ENCODE data around the gene ITGAD.
A peak's percentile ranks its signal among the peaks of the same experiment; 100 is the strongest.

The ITGAD gene

GRCh38 chr16:31393056-31393455, at the start of gene ITGAD:
TSS of gene ITGAD (plus strand) at chr16:31393335. CDS start at chr16:31393361, 26 bp downstream.
- DNase-seq (ENCODE audit: low read depth in 3 of 3), result no peak

DNA sequence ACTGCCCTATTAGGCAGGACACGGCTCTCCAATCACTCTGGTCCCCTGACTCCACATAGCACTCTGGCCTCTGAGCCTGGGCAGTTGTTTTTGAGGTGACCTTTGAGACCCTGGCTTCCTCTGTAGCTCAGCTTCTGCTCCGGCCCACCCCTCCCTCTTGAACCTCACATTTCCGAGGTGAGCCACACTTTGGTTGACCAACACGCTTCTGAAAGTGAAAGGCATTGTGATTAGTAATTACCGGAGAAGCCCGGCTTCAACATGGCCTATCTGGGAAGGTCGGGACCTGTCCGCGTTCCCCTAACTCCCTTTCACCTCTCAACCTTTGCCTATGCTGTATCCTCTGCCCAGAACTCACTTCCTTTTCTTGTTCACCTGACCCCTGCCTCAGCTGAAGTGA, 48.4 kb upstream of the ITGAD start:
- DNase-seq (ENCODE audit: low read depth in 3 of 3), result no peak

DNA sequence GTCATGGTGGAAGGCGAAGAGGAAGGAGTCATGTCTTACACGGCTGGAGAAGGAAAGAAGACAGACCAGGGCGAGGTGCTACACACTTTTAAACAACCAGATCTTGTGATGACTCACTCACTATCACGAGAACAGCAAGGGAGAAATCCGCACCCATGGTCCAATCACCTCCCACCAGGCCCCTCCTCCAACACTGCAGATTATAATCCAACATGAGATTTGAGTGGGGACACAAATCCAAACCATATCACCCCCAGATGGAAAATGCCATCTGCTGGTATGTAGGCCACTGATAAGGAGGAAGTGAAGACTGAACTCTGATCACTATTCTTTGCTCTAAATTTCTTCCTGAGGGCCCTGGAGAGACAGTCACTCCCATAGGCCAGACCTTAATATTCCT, 45.7 kb upstream of the ITGAD start:
- DNase-seq (ENCODE audit: low read depth in 3 of 3), result no peak

DNA sequence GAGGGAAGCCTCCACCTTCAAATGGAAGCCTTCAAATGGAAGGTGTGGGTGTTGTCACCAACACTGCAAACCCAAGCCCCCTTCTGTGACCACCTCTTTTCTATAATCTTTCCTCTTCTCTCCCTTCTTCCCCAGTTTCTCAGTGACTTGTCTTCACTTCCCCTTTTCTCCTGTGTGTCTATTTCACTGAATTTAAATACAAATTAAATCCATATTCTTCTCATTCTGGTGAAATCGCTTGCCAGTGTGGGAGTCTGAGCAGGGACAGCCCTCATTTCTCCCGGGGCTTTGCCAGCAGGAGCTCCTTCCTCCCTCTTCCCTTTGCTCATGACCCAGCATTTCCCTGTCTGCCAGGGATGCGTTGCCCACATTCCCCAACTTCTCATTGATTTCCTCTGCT, 44.6 kb upstream of the ITGAD start:
- no peak for DNase-seq (ENCODE audit: low read depth in 3 of 3)

GRCh38 chr16:31350275-31351005, 42.7 kb upstream of the ITGAD start:
- no peak for DNase-seq (ENCODE audit: low read depth in 3 of 3)

GRCh38 chr16:31351246-31351941, 41.7 kb upstream of the ITGAD start:
- DNase-seq (ENCODE audit: low read depth in 3 of 3), result no peak

GRCh38 chr16:31351942-31352325, 41.2 kb upstream of the ITGAD start:
- DNase-seq (ENCODE audit: low read depth in 3 of 3), result peak in 2 of 3 donors; percentile 31 to 37

DNA sequence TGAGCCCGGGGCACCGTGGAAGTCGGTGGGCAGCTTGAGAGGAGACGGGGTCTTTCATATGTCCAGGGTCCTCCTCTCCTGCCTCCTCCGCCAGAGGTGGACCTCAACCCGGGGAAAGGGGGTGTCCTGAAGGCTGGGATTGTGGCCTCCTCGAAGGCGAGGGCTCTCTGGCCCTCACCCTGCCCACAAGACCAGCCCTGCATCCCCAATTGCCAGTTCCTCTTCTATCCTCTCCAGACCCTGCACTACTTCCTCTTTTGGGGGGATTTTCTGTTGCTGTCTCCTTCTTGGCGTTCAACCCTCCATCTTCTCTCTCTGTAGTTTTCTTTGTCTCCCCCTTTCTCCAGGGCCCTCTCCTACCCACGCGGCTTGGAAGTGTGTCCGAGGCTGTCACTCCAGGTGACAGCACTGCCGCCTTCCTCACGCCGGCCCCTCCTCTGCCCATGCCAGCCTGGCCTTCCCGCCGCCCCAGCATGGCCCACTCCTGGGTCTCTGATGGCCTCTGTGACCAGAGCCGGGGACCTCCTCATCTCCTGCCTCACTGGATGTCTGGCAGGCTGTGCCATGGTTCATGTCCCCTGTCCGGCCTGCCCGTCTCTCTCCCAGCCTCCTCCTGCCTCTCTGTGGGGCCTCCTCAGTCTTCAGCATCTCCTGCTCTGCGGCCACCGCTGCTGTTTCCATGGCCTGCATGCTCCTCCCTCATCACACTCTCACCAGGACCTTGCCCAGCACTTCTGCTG, 40.6 kb upstream of the ITGAD start:
- no peak for DNase-seq (ENCODE audit: low read depth in 3 of 3)

DNA sequence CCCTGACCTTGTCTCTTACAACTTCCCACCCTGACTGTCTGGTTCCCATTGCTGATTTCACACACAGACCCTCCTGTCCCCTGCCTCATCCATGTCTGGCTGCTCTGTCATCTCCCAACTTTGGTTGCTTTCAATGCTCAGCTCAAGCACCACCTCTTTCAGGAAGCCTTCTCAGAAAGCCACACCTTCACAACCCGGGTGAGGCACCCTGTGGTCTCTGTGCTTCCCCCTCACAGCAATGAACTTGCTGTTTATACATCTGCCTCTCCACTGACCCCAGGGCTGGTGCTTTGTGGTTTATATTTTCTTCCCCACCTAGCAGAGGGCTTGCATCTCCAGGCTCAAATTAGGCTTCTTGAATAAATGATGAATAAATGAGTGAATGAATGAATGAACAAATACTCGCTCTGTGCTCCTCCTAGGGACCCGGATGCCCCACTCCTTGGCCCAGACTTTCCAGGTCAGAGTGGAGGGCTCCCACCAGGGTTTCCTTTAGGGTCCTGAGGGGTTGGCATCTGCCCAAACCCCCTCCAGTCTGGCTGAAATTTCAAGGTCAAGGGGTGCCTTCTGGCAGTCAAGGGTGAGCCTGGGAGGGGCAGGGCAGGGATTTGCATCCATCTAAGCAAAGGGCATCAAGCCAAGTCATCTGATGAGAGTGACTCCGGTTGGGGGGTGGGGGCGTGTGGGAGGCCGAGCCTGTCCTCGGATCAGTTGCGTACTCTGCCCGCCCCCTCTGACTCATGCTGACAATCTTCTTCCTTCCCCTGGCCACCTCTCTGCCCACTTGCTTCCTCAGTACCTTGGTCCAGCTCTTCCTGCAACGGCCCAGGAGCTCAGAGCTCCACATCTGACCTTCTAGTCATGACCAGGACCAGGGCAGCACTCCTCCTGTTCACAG, 38.5 kb upstream of the ITGAD start, which contains the start of gene ITGAX:
Gene ITGAX (plus strand): TSS at position 783 of the 898 bp plus-strand sequence. CDS start 79 bp downstream, at position 862.
- DNase-seq (ENCODE audit: low read depth in 3 of 3), result peak; percentile 48 to 84 (median 64)

DNA sequence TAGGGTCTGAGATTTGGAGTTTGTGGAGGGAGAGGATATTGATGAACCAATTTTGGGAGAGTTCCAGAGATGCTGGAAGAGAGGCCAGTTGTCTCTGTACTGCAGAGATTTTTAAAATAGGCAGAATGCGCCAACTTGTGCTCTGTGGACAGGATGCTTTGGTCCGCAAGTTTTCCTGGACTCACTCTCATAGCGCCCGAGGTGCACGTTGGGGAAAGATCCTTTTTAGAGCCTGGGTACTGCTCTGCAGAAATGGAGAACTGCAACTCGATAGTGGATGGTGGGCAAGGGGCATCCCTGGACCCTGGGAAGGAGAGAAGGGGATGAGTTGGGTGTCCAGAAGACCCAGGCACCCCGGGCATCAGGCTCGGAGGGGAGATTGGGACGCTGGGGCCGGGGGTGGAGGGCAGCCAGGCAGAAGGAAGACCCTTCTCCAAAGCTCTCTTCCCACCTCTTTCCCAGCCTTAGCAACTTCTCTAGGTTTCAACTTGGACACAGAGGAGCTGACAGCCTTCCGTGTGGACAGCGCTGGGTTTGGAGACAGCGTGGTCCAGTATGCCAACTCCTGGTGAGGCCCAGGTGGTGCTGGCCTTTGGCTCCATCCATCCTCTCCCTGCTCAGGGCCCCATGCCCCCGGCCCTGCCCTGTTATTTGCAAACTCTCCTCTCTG, 37.6 kb upstream of the ITGAD start:
- no peak for DNase-seq (ENCODE audit: low read depth in 3 of 3)

GRCh38 chr16:31356566-31357323, 36.4 kb upstream of the ITGAD start:
- DNase-seq (ENCODE audit: low read depth in 3 of 3), result no peak

- DNase-seq (ENCODE audit: low read depth in 3 of 3), result no peak
Measured at GRCh38 chr16:31357324-31358109, 35.6 kb upstream of the ITGAD start.

- DNase-seq (ENCODE audit: low read depth in 3 of 3), result no peak
Measured at GRCh38 chr16:31360251-31360650, 32.9 kb upstream of the ITGAD start.

GRCh38 chr16:31361201-31362110, 31.7 kb upstream of the ITGAD start:
- DNase-seq (ENCODE audit: low read depth in 3 of 3), result no peak

- DNase-seq (ENCODE audit: low read depth in 3 of 3), result no peak
Measured at GRCh38 chr16:31362476-31363405, 30.4 kb upstream of the ITGAD start.

- no peak for DNase-seq (ENCODE audit: low read depth in 3 of 3)
Measured at GRCh38 chr16:31363721-31364120, 29.4 kb upstream of the ITGAD start.

- no peak for DNase-seq (ENCODE audit: low read depth in 3 of 3)
Measured at GRCh38 chr16:31364421-31364820, 28.7 kb upstream of the ITGAD start.
